HepG2 (cell line): ENCODE measurements around the gene CYP46A1. TPM values are rescaled to one million over a fixed set of nuclear protein-coding genes. Genes with fewer than 3 reads are reported as not detected.

Experiments
- ATAC-seq: fragments of 200-7000 bp; cut with Tn5 transposase; 3 replicates; pipeline ENCODE4 v1.9.1; 2020; ENCODE audit warnings: mild to moderate bottlenecking, moderate library complexity
- BruUV-seq: library from RNA; stranded (reverse); fragments of 400-500 nt; replicated peaks from 2 replicates; lab custom pipeline; 2021; lab: Mats Ljungman, UMichigan
- CTCF ChIA-PET: fragments of 300-600 bp; formaldehyde crosslinking; extraction: SDS; loops from one replicate; lab custom pipeline; 2021; ENCODE audit warnings: low total read pairs, inconsistent platforms, low intra/inter-chr PET ratio; lab: Yijun Ruan, JAX
- POLR2A ChIA-PET: fragments of 350-600 bp; sonication (Branson Sonifier 250); formaldehyde crosslinking; loops from one replicate; lab custom pipeline; 2020; ENCODE audit warnings: antibody characterized with exemption, inconsistent platforms; lab: Yijun Ruan, JAX
- DNase-seq: peaks from one replicate; pipeline ENCODE4 v3.0.0-alpha.2; 2015; ENCODE audit warnings: low spot score
- FAIRE-seq: peaks from 3 replicates; lab custom pipeline; 2011; peaks lifted over from hg19 to GRCh38; lab: Jason Lieb, UNC
- H2AFZ ChIP-seq: one replicate; pipeline ENCODE4 v1.6.1; 2011; ENCODE audit warnings: low read length, inconsistent platforms
- H3K27ac ChIP-seq: fragments of 300-600 bp; 3 replicates; pipeline ENCODE4 v1.8.0; 2011; ENCODE audit warnings: mixed run types, mild to moderate bottlenecking, mixed read lengths, low read length, inconsistent platforms; ENCODE audit not compliant: insufficient read depth; ENCODE audit errors: extremely low read length
- H3K27me3 ChIP-seq, 2 experiments: fragments of 200-600 bp in 1 of 2; 2 replicates in 1 of 2; 3 replicates in 1 of 2; pipeline versions ENCODE4 v1.6.0 to v1.8.0; 2011; ENCODE audit warnings: low read length in 2 of 2, mild to moderate bottlenecking in 2 of 2, moderate library complexity in 2 of 2, inconsistent platforms in 1 of 2; ENCODE audit not compliant: insufficient read depth in 2 of 2, control insufficient read depth in 1 of 2
- H3K36me3 ChIP-seq, 2 experiments: fragments of 200-600 bp in 1 of 2; replicated peaks in 1 of 2; 2 replicates in 1 of 2; 3 replicates in 1 of 2; pipeline versions ENCODE4 v1.5.1 to v1.8.0; 2011; ENCODE audit warnings: low read length in 2 of 2, inconsistent platforms in 1 of 2; ENCODE audit not compliant: insufficient read depth in 2 of 2, control insufficient read depth in 1 of 2
- H3K4me1 ChIP-seq: 2 replicates; pipeline ENCODE4 v1.5.1; 2012; ENCODE audit warnings: low read length, inconsistent platforms; ENCODE audit not compliant: insufficient read depth
- H3K4me2 ChIP-seq: 2 replicates; pipeline ENCODE4 v1.6.0; 2011; ENCODE audit warnings: low read depth, low read length, inconsistent platforms
- H3K4me3 ChIP-seq, 3 experiments: fragments of 200-600 bp in 1 of 3; sonication (generic), shearing (Covaris generic) in 1 of 3; replicated peaks in 1 of 3; 2 replicates each; pipeline ENCODE4 v1.5.1; 2011 to 2016; ENCODE audit warnings: low read length in 3 of 3, inconsistent platforms in 2 of 3, low read depth in 2 of 3, mild to moderate bottlenecking in 2 of 3, control low read depth in 1 of 3, mixed read lengths in 1 of 3; ENCODE audit not compliant: insufficient read depth in 1 of 3
- H3K79me2 ChIP-seq: one replicate; pipeline ENCODE4 v1.6.1; 2011; ENCODE audit warnings: low read length, inconsistent platforms; ENCODE audit not compliant: insufficient read depth
- H3K9ac ChIP-seq: 2 replicates; pipeline ENCODE4 v1.6.0; 2011; ENCODE audit warnings: mild to moderate bottlenecking, low read depth, low read length, inconsistent platforms; ENCODE audit not compliant: insufficient read depth
- H3K9me3 ChIP-seq: 2 replicates; pipeline ENCODE4 v1.5.1; 2012; ENCODE audit warnings: mild to moderate bottlenecking, low read length
- H4K20me1 ChIP-seq: 2 replicates; pipeline ENCODE4 v1.6.0; 2011; ENCODE audit warnings: inconsistent platforms, mild to moderate bottlenecking, low read length, moderate library complexity; ENCODE audit not compliant: insufficient read depth
- EED ChIP-seq: sonication (generic); formaldehyde crosslinking; IDR thresholded peaks from 2 replicates; pipeline ENCODE4 v1.5.0; 2020; ENCODE audit warnings: mild to moderate bottlenecking, missing genetic modification reagents
- HNRNPL ChIP-seq: fragments of 200-400 bp; formaldehyde crosslinking; IDR thresholded peaks from 2 replicates; pipeline ENCODE4 v1.6.1; 2017; ENCODE audit warnings: mild to moderate bottlenecking, low read depth, low read length
- HNRNPLL ChIP-seq: fragments of 200-400 bp; formaldehyde crosslinking; IDR thresholded peaks from 2 replicates; pipeline ENCODE4 v1.6.1; 2017; ENCODE audit warnings: mild to moderate bottlenecking, low read depth, low read length; ENCODE audit not compliant: poor library complexity, severe bottlenecking
- MEIS1 ChIP-seq: sonication (generic); formaldehyde crosslinking; IDR thresholded peaks from 2 replicates; pipeline ENCODE4 v1.9.0; 2021; ENCODE audit warnings: mild to moderate bottlenecking, missing genetic modification reagents, moderate library complexity, borderline replicate concordance
- PHF21A ChIP-seq: sonication (generic); formaldehyde crosslinking; IDR thresholded peaks from 2 replicates; pipeline ENCODE4 v1.5.0; 2020; ENCODE audit warnings: mild to moderate bottlenecking, missing genetic modification reagents
- ZBTB8A ChIP-seq: sonication (generic); formaldehyde crosslinking; IDR thresholded peaks from 2 replicates; pipeline ENCODE4 v1.4.0; 2020; ENCODE audit warnings: mild to moderate bottlenecking, low read depth, missing genetic modification reagents, borderline replicate concordance
- ZFP82 ChIP-seq: sonication (generic); formaldehyde crosslinking; IDR thresholded peaks from 2 replicates; pipeline ENCODE4 v1.5.1; 2020; ENCODE audit warnings: mild to moderate bottlenecking, missing genetic modification reagents, borderline replicate concordance
- ZNF329 ChIP-seq: sonication (generic); formaldehyde crosslinking; IDR thresholded peaks from 2 replicates; pipeline ENCODE4 v1.9.0; 2021; ENCODE audit warnings: low read depth, mild to moderate bottlenecking, missing genetic modification reagents
- ZNF503 ChIP-seq: sonication (generic); formaldehyde crosslinking; IDR thresholded peaks from 2 replicates; pipeline ENCODE4 v1.4.0; 2020; ENCODE audit warnings: missing genetic modification reagents
- ZNF773 ChIP-seq: sonication (generic); formaldehyde crosslinking; IDR thresholded peaks from 2 replicates; pipeline ENCODE4 v1.4.0; 2020; ENCODE audit warnings: missing genetic modification reagents, borderline replicate concordance
- WGBS: methylation state at CpG from one replicate; pipeline ENCODE4 v1.1.6; 2017; ENCODE audit warnings: low lambda C conversion rate; 5-methylcytosine and 5-hydroxymethylcytosine counted together
- in situ Hi-C: cut with HindIII; loops from 2 replicates; pipeline ENCODE4 v1.10.0; 2017; ENCODE audit warnings: low pct_unique_long_range_greater_than_20kb; ENCODE audit not compliant: extremely low pct_ligation_motif_present
- intact Hi-C: fragments of 100-400 bp; cut with micrococcal nuclease; formaldehyde crosslinking; loops from one replicate; pipeline ENCODE4 v1.10.0; 2022; ENCODE audit not compliant: unreplicated experiment
- polyA plus RNA-seq, 8 experiments: library from polyadenylated mRNA; depleted of rRNA in 3 of 8; stranded (reverse) in 7 of 8; unstranded in 1 of 8; fragments of >200 nt; fragmentation: Illumina TruSeq in 4 of 8; extraction: Trizol in 4 of 8; gene quantifications; 2 replicates each; pipeline versions ENCODE4 v1.2.1 to v1.2.3, GENCODE V29; 2011 to 2016; ENCODE audit warnings: low read depth in 4 of 8, missing spikeins in 1 of 8, mixed read lengths in 1 of 8; ENCODE audit not compliant: insufficient read depth in 1 of 8
- total RNA-seq, 5 experiments: library from RNA; depleted of rRNA; stranded (reverse); fragments of >200 nt; fragmentation: Illumina TruSeq; extraction: Trizol; gene quantifications; 2 replicates each; pipeline ENCODE4 v1.2.3, GENCODE V29; 2016; ENCODE audit warnings: low read depth in 1 of 5
- TF ChIP-seq, protein P1 (sequence below): sonication (generic); formaldehyde crosslinking; IDR thresholded peaks from 2 replicates; pipeline ENCODE4 v1.4.0; 2020; ENCODE audit warnings: mild to moderate bottlenecking, missing genetic modification reagents
- TF ChIP-seq, protein P2 (sequence below): sonication (generic); formaldehyde crosslinking; IDR thresholded peaks from 2 replicates; pipeline ENCODE4 v1.5.0; 2020; ENCODE audit warnings: mild to moderate bottlenecking, missing genetic modification reagents, moderate library complexity
- TF ChIP-seq, protein P3 (sequence below): fragments of 450-650 bp; IDR thresholded peaks from 2 replicates; pipeline ENCODE4 v1.6.1; 2016

CYP46A1 gene
- total and polyA plus RNA-seq, 2 of the 13 experiments (the other 11 are each of a cell fraction or from before 2014, with no cell fraction given): not detected

GRCh38 chr14:99730876-99731546 is 46.9 kb downstream of the CYP46A1 start (continued):
- TF ChIP-seq PHF21A (CRISPR knock-in tag) (0 out of 2 replicates have a peak, but pooled peaks have one; percentile 4), HNRNPLL (peak; percentile 2), MEIS1 (CRISPR knock-in tag) (peak; percentile 39; the same call in 1 of the 2 replicates)
- TF ChIP-seq, protein P1, sequence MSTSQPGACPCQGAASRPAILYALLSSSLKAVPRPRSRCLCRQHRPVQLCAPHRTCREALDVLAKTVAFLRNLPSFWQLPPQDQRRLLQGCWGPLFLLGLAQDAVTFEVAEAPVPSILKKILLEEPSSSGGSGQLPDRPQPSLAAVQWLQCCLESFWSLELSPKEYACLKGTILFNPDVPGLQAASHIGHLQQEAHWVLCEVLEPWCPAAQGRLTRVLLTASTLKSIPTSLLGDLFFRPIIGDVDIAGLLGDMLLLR (CRISPR knock-in tag): no peak

DNA sequence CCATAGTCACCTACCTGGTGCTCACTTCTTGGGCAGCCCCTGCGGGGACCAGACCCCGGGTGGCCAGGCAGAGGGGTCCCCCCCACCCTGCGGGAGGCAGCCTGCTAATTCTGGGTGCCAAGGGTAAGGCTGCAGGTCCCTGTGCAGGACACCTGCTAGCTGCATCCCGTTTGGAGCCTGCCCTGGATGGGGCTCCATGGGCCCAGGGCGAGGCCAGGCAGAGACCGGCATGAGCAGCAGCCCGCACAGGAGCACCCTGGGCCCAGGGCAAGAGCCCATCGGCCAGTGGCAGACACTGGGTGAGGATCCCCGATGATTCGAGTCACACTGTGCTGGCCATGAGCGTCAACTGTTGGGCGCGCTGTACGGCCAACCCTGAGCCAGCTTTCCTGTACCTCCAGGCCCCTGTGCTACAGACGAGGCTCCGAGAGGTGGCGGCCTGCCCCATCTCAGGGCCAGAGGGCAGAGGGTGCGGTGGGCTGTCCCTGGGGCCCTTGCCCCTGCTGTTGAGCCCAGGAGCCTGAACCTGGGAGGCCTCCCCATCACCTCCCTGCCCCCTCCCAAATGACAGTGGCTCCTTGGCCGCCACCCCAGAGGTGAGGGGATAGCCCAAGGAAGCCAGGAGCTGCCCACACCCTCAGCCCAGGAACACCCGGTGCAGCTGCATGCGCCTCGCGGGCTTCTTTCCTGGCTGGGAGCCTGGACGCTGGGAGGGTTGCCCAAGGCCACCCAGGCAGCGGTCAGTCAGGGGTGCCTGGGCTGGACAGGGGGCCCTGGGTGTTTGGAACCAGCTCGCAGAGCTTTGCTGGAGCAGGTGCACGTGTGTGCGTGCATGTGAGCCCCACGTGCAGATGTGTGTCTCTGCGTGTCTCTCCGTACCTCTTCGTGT is 47.7 kb downstream of the CYP46A1 start:
- no peak overlapping the region for H2AFZ ChIP-seq
- BruUV-seq: no TSS peak
- intact Hi-C loops: no loop called here
- ATAC-seq (peak; percentile 27), DNase-seq (no peak), FAIRE-seq (no peak)
- no peaks in the 10 kb centered on the region for H3K9me3 ChIP-seq
- H3K27ac ChIP-seq: no peak overlapping the region
- no peak overlapping the region for H3K9ac ChIP-seq
- WGBS: 54% methylated on average over 10 of the region's 32 CpGs
- no peaks in the 10 kb centered on the region for H4K20me1 ChIP-seq
- ChIA-PET CTCF (no interaction called here), POLR2A (no interaction called here)
- peak overlapping the region; percentile 29 for H3K4me2 ChIP-seq
- H3K36me3 ChIP-seq: no peaks in the 10 kb centered on the region
- in situ Hi-C loops: loop anchor here (5.0 kb wide), 1 partner anchor 156 kb away; no protein-coding TSS in a partner anchor
- no peaks in the 10 kb centered on the region for H3K79me2 ChIP-seq
- peaks cover 8 to 43% of the 10 kb centered on the region in 2 experiments for H3K27me3 ChIP-seq
- peaks cover 42% of the 10 kb centered on the region for H3K4me1 ChIP-seq
- H3K4me3 ChIP-seq: peak overlapping the region in 1 of 3 experiments; percentile 4; a peak in 1 of 6 replicates
- TF ChIP-seq ZNF773: no peak
- TF ChIP-seq, protein P2, sequence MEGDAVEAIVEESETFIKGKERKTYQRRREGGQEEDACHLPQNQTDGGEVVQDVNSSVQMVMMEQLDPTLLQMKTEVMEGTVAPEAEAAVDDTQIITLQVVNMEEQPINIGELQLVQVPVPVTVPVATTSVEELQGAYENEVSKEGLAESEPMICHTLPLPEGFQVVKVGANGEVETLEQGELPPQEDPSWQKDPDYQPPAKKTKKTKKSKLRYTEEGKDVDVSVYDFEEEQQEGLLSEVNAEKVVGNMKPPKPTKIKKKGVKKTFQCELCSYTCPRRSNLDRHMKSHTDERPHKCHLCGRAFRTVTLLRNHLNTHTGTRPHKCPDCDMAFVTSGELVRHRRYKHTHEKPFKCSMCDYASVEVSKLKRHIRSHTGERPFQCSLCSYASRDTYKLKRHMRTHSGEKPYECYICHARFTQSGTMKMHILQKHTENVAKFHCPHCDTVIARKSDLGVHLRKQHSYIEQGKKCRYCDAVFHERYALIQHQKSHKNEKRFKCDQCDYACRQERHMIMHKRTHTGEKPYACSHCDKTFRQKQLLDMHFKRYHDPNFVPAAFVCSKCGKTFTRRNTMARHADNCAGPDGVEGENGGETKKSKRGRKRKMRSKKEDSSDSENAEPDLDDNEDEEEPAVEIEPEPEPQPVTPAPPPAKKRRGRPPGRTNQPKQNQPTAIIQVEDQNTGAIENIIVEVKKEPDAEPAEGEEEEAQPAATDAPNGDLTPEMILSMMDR (CRISPR knock-in tag): peak; percentile 29; the same call in 1 of the 2 replicates
- no peak for TF ChIP-seq ZFP82
- no peak for TF ChIP-seq EED (CRISPR knock-in tag)
- TF ChIP-seq HNRNPL: 0 out of 2 replicates have a peak, but pooled peaks have one; percentile 10
- no peak for TF ChIP-seq ZNF503 (CRISPR knock-in tag)
- TF ChIP-seq, protein P3, sequence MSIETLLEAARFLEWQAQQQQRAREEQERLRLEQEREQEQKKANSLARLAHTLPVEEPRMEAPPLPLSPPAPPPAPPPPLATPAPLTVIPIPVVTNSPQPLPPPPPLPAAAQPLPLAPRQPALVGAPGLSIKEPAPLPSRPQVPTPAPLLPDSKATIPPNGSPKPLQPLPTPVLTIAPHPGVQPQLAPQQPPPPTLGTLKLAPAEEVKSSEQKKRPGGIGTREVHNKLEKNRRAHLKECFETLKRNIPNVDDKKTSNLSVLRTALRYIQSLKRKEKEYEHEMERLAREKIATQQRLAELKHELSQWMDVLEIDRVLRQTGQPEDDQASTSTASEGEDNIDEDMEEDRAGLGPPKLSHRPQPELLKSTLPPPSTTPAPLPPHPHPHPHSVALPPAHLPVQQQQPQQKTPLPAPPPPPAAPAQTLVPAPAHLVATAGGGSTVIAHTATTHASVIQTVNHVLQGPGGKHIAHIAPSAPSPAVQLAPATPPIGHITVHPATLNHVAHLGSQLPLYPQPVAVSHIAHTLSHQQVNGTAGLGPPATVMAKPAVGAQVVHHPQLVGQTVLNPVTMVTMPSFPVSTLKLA: peak; percentile 28; the same call in 1 of the 2 replicates
- no peak for TF ChIP-seq ZNF329 (CRISPR knock-in tag)
- no peak for TF ChIP-seq ZBTB8A (CRISPR knock-in tag)
